Limb (tissue), 2 donors: ENCODE measurements around the gene ZNF474.

ENCODE experiments used
- DNase-seq, 2 donors: peaks; one replicate each; pipeline ENCODE4 v3.0.0-alpha.2; 2016; ENCODE audit errors: extremely low spot score in 2 of 2

The ZNF474 gene

GRCh38 chr5:122153230-122153629, 23.9 kb downstream of the ZNF474 start:
- no peak for DNase-seq

GRCh38 chr5:122153774-122154173, 24.4 kb downstream of the ZNF474 start:
- no peak for DNase-seq

- no peak for DNase-seq
These were observed 25.1 kb downstream of the ZNF474 start for GRCh38 chr5:122154491-122154890.

GRCh38 chr5:122154910-122155309, 25.6 kb downstream of the ZNF474 start:
- no peak for DNase-seq

GRCh38 chr5:122155546-122155945, 26.2 kb downstream of the ZNF474 start:
- no peak for DNase-seq

- no peak for DNase-seq
These were observed 27.5 kb downstream of the ZNF474 start for GRCh38 chr5:122156724-122157325.

GRCh38 chr5:122162100-122162638, 32.8 kb downstream of the ZNF474 start:
- DNase-seq: no peak

- DNase-seq: no peak
These were observed 34.0 kb downstream of the ZNF474 start for GRCh38 chr5:122163121-122164069.

GRCh38 chr5:122164070-122164435, 34.7 kb downstream of the ZNF474 start:
- DNase-seq: no peak

GRCh38 chr5:122164831-122165558, 35.6 kb downstream of the ZNF474 start:
- DNase-seq: no peak

- DNase-seq: no peak
These were observed 36.3 kb downstream of the ZNF474 start for GRCh38 chr5:122165559-122166078.

- no peak for DNase-seq
These were observed 40.2 kb downstream of the ZNF474 start for GRCh38 chr5:122169350-122170103.

GRCh38 chr5:122170620-122171019, 41.3 kb downstream of the ZNF474 start:
- no peak for DNase-seq

- DNase-seq: no peak
These were observed 42.9 kb downstream of the ZNF474 start for GRCh38 chr5:122172207-122172606.

GRCh38 chr5:122173474-122174415, 44.4 kb downstream of the ZNF474 start:
- no peak for DNase-seq

- no peak for DNase-seq
These were observed 45.7 kb downstream of the ZNF474 start for GRCh38 chr5:122175091-122175490.

GRCh38 chr5:122175852-122176251, 46.5 kb downstream of the ZNF474 start:
- no peak for DNase-seq

GRCh38 chr5:122177161-122177560, 47.8 kb downstream of the ZNF474 start:
- no peak for DNase-seq

GRCh38 chr5:122179701-122180100, 50.4 kb downstream of the ZNF474 start:
- no peak for DNase-seq
